Liver (tissue), 3 donors: ENCODE results near the gene LTBP2.

Experiments used
- ATF3 ChIP-seq: IDR thresholded peaks from 2 replicates; pipeline ENCODE4 v1.6.1; 2016; ENCODE audit warnings: antibody characterized with exemption
- CTCF ChIP-seq: fragments of 150-350 bp; IDR thresholded peaks from 2 replicates; pipeline ENCODE4 v1.5.1; 2017; ENCODE audit warnings: improper control_type of control experiment, low read depth, low read length; ENCODE audit not compliant: missing input control
- FOXA1 ChIP-seq: IDR thresholded peaks from 2 replicates; pipeline ENCODE4 v1.6.1; 2016; ENCODE audit warnings: antibody characterized with exemption
- MAX ChIP-seq: IDR thresholded peaks from 2 replicates; pipeline ENCODE4 v1.6.1; 2016; ENCODE audit warnings: antibody characterized with exemption
- REST ChIP-seq: IDR thresholded peaks from 2 replicates; pipeline ENCODE4 v1.6.1; 2016; ENCODE audit warnings: antibody characterized with exemption, mild to moderate bottlenecking
- YY1 ChIP-seq: IDR thresholded peaks from 2 replicates; pipeline ENCODE4 v1.6.1; 2016; ENCODE audit warnings: antibody characterized with exemption, mild to moderate bottlenecking
- donor health status: healthy.
- donor health status: healthy.

- TF ChIP-seq CTCF (peak; percentile 36), REST (peak; percentile 87), ATF3 (peak; percentile 11), FOXA1 (peak; percentile 19), MAX (peak; percentile 81), YY1 (peak; percentile 75)
Observed at GRCh38 chr14:74618078-74618952, 6.3 kb upstream of the LTBP2 start.
